Measurements from ENCODE around the gene SEH1L.

Gene SEH1L

GRCh38 chr18:12989397-12990122, 41.7 kb downstream of the SEH1L start:
- H3K4me3 ChIP-seq (ENCODE audit: low read length) = no peak overlapping the region
- no peak for TF ChIP-seq CTCF (conservative IDR thresholded peaks at IDR 0.05; ENCODE audit: low read depth, low read length)
- no peak for DNase-seq (ENCODE audit: low read depth)

- no peak for DNase-seq (ENCODE audit: low read depth)
- peak overlapping the region; percentile 94 for H3K4me3 ChIP-seq (ENCODE audit: low read length)
- TF ChIP-seq CTCF (conservative IDR thresholded peaks at IDR 0.05; ENCODE audit: low read depth, low read length) = no peak
Measured at GRCh38 chr18:12990123-12990475, 42.3 kb downstream of the SEH1L start.

GRCh38 chr18:12990641-12990966, 42.8 kb downstream of the SEH1L start:
- DNase-seq (ENCODE audit: low read depth) = peak; percentile 23
- peak overlapping the region; percentile 94 for H3K4me3 ChIP-seq (ENCODE audit: low read length)
- no peak for TF ChIP-seq CTCF (conservative IDR thresholded peaks at IDR 0.05; ENCODE audit: low read depth, low read length)

- TF ChIP-seq CTCF (conservative IDR thresholded peaks at IDR 0.05; ENCODE audit: low read depth, low read length) = no peak
- peak within 1 kb of the TSS; percentile 94 for H3K4me3 ChIP-seq (ENCODE audit: low read length)
- peak; percentile 95 for DNase-seq (ENCODE audit: low read depth)
Measured at GRCh38 chr18:12990967-12991820, 43.4 kb downstream of the SEH1L start, which contains the start of gene CEP192. Gene CEP192 (plus strand): TSS chr18:12991362. CDS start chr18:12999425, 8,063 bp downstream.

- no peak for TF ChIP-seq CTCF (conservative IDR thresholded peaks at IDR 0.05; ENCODE audit: low read depth, low read length)
- DNase-seq (ENCODE audit: low read depth) = no peak
- peak overlapping the region; percentile 94 for H3K4me3 ChIP-seq (ENCODE audit: low read length)
Measured at GRCh38 chr18:12991821-12992179, 44.0 kb downstream of the SEH1L start.

- no peak for TF ChIP-seq CTCF (conservative IDR thresholded peaks at IDR 0.05; ENCODE audit: low read depth, low read length)
- no peak for DNase-seq (ENCODE audit: low read depth)
- H3K4me3 ChIP-seq (ENCODE audit: low read length) = no peak overlapping the region
Measured at GRCh38 chr18:12993439-12993838, 45.6 kb downstream of the SEH1L start.

GRCh38 chr18:12995424-12995823, 47.6 kb downstream of the SEH1L start:
- no peak for DNase-seq (ENCODE audit: low read depth)
- no peak for TF ChIP-seq CTCF (conservative IDR thresholded peaks at IDR 0.05; ENCODE audit: low read depth, low read length)
- H3K4me3 ChIP-seq (ENCODE audit: low read length) = no peak overlapping the region
